BJ (cell line): Measurements from ENCODE around the gene ALK. TPM values are rescaled to one million over a fixed set of nuclear protein-coding genes. Genes with fewer than 3 reads are reported as not detected.

Experiments used
- CTCF ChIA-PET: fragments of 350-600 bp; formaldehyde crosslinking; extraction: SDS; loops from one replicate; lab custom pipeline; 2021; ENCODE audit warnings: antibody characterized with exemption, inconsistent platforms; lab: Yijun Ruan, JAX
- POLR2A ChIA-PET: fragments of 300-600 bp; sonication (Branson Sonifier 250); formaldehyde crosslinking; extraction: SDS; loops from one replicate; lab custom pipeline; 2021; ENCODE audit warnings: antibody characterized with exemption; lab: Charles Lee
- DNase-seq: peaks from one replicate; pipeline ENCODE4 v3.0.0-alpha.2; 2011; ENCODE audit warnings: low read depth
- H3K27me3 ChIP-seq: 2 replicates; pipeline ENCODE4 v1.6.0; 2011; ENCODE audit warnings: low read length; ENCODE audit not compliant: control insufficient read depth, insufficient read depth
- H3K36me3 ChIP-seq: 2 replicates; pipeline ENCODE4 v1.5.1; 2011; ENCODE audit warnings: low read length; ENCODE audit not compliant: control insufficient read depth, insufficient read depth
- H3K4me3 ChIP-seq: 2 replicates; pipeline ENCODE4 v1.5.1; 2011; ENCODE audit warnings: low read depth, mild to moderate bottlenecking, control low read depth, low read length
- CTCF ChIP-seq: IDR thresholded peaks from 2 replicates; pipeline ENCODE4 v1.5.1; 2011; ENCODE audit warnings: low read depth, mild to moderate bottlenecking, control low read depth, inconsistent platforms, low read length, moderate library complexity; ENCODE audit not compliant: insufficient read depth
- polyA plus RNA-seq: library from polyadenylated mRNA; depleted of rRNA; stranded (reverse); fragments of >200 nt; gene quantifications from 2 replicates; pipeline ENCODE4 v1.2.3, GENCODE V29; 2011

ALK gene
- polyA plus RNA-seq, 1 experiment: not detected

GRCh38 chr2:29762239-29762638, 159.1 kb downstream of the ALK start:
- POLR2A ChIA-PET: no interaction called here
- CTCF ChIA-PET: no interaction called here
- no peak for TF ChIP-seq CTCF
- no peaks in the 10 kb centered on the region for H3K36me3 ChIP-seq
- no peaks in the 10 kb centered on the region for H3K27me3 ChIP-seq
- no peak for DNase-seq
- no peak overlapping the region for H3K4me3 ChIP-seq

DNA sequence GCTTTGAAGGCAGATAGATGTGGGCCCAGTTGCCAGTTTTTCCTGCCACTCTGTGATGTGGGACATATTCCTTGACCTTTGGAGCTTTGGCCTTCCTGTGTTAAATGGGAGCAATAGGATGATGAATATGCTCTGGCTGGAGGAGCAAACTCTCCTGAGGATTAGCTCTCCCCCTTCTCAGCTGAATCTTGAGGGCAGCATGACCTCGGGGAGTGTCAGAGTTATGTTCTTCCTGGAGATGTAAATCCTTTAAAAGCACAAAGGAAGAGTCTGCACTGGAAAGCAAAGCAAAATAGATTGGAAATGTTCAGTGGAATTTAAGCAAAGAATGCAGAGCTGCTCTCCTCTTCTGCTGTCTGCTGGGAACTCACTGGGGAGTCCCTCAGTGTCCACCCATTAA, 160.1 kb downstream of the ALK start:
- ChIA-PET POLR2A (no interaction called here), CTCF (no interaction called here)

DNA sequence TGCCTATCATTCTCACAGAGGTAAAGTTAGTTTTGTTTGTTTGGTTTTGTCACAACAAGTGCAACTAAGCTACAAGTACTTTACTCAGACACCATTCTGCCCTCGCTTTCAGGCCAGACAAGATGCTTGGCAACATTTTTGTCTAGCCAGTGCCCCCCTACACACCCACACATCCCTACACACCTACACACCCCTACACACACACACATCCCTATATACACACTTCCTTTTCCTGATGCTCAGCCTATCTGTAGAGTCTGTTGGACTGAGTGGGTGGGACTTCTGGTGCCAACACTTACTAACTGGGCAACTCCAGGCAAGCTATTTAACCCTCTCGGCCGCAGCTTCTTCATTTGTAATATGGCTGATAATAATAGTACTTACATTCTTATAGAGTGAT, 161.4 kb downstream of the ALK start:
- no peak for TF ChIP-seq CTCF
- no peak for DNase-seq
- no peaks in the 10 kb centered on the region for H3K36me3 ChIP-seq
- no peak overlapping the region for H3K4me3 ChIP-seq
- no peaks in the 10 kb centered on the region for H3K27me3 ChIP-seq
- CTCF ChIA-PET: no interaction called here
- POLR2A ChIA-PET: no interaction called here

More for the DNA sequence above, 160.1 kb downstream of the ALK start:
- TF ChIP-seq CTCF: no peak
- Histone ChIP-seq H3K4me3 (no peak overlapping the region), H3K27me3 (no peaks in the 10 kb centered on the region), H3K36me3 (no peaks in the 10 kb centered on the region)
- no peak for DNase-seq

- POLR2A ChIA-PET: no interaction called here
- Histone ChIP-seq H3K36me3 (no peaks in the 10 kb centered on the region), H3K4me3 (no peak overlapping the region), H3K27me3 (no peaks in the 10 kb centered on the region)
- CTCF ChIA-PET: no interaction called here
- no peak for DNase-seq
- no peak for TF ChIP-seq CTCF
These were observed 162.0 kb downstream of the ALK start for GRCh38 chr2:29759360-29759759.

DNA sequence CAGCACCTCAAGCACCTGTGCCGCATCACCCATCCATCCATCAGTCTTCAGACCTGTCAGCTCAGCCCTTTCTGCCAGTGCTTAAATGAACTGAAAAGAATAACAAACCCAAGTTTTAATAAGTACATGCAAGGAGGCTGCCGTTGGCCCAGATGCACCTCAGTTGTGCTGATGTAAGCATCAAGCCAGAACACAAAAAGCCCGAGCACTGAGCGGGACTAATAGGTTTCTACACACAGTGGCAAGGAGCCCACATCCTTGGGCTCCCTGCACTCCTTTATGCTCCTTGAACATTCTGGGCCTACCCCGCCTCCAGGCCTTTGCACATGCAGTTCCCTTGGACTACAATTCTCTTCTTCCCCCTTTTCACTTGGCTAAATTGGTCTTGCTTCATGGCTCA, 165.6 kb downstream of the ALK start:
- no peaks in the 10 kb centered on the region for H3K36me3 ChIP-seq
- no peak for DNase-seq
- ChIA-PET POLR2A (no interaction called here), CTCF (no interaction called here)
- H3K27me3 ChIP-seq: no peaks in the 10 kb centered on the region
- TF ChIP-seq CTCF: no peak
- no peak overlapping the region for H3K4me3 ChIP-seq
